T-helper 1 cell treated with Interleukin-12 subunit alpha and Interleukin-12 subunit beta and Interleukin-4 antibody, amounts not matched to agents 30 μg/mL and 1 μg/mL, for 36 hours (primary cell): ENCODE data around the gene ACOD1.

ENCODE experiments used
- H3K27ac Mint-ChIP-seq: one replicate; pipeline ENCODE4 v1.8.0; 2021; ENCODE audit warnings: mild to moderate bottlenecking, mixed read lengths
- H3K27me3 Mint-ChIP-seq: one replicate; pipeline ENCODE4 v1.8.0; 2021; ENCODE audit warnings: low read depth, mixed read lengths
- H3K36me3 Mint-ChIP-seq: one replicate; pipeline ENCODE4 v1.8.0; 2021; ENCODE audit warnings: low read depth, mixed read lengths
- H3K4me1 Mint-ChIP-seq: one replicate; pipeline ENCODE4 v1.8.0; 2021; ENCODE audit warnings: low read depth, mixed read lengths
- H3K4me3 Mint-ChIP-seq: one replicate; pipeline ENCODE4 v1.8.0; 2021; ENCODE audit warnings: mild to moderate bottlenecking, moderate library complexity, mixed read lengths
- H3K9me3 Mint-ChIP-seq: one replicate; pipeline ENCODE4 v1.8.0; 2021; ENCODE audit warnings: mixed read lengths

The ACOD1 gene

GRCh38 chr13:76967031-76967430, 18.7 kb downstream of the ACOD1 start:
- Mint-ChIP-seq H3K4me3 (no peak overlapping the region), H3K27me3 (peaks cover 16% of the 10 kb centered on the region), H3K36me3 (no peaks in the 10 kb centered on the region), H3K4me1 (no peaks in the 10 kb centered on the region), H3K9me3 (no peaks in the 10 kb centered on the region), H3K27ac (no peak overlapping the region)

GRCh38 chr13:76968041-76968440, 19.7 kb downstream of the ACOD1 start:
- H3K27me3 Mint-ChIP-seq, result peaks cover 24% of the 10 kb centered on the region
- H3K9me3 Mint-ChIP-seq, result no peaks in the 10 kb centered on the region
- no peak overlapping the region for H3K27ac Mint-ChIP-seq
- no peaks in the 10 kb centered on the region for H3K36me3 Mint-ChIP-seq
- H3K4me3 Mint-ChIP-seq, result no peak overlapping the region
- no peaks in the 10 kb centered on the region for H3K4me1 Mint-ChIP-seq

- no peak overlapping the region for H3K27ac Mint-ChIP-seq
- H3K9me3 Mint-ChIP-seq, result no peaks in the 10 kb centered on the region
- H3K27me3 Mint-ChIP-seq, result peaks cover 34% of the 10 kb centered on the region
- H3K4me3 Mint-ChIP-seq, result no peak overlapping the region
- no peaks in the 10 kb centered on the region for H3K4me1 Mint-ChIP-seq
- H3K36me3 Mint-ChIP-seq, result no peaks in the 10 kb centered on the region
Measured at GRCh38 chr13:76969488-76970365, 21.4 kb downstream of the ACOD1 start.

- Mint-ChIP-seq H3K36me3 (no peaks in the 10 kb centered on the region), H3K4me1 (no peaks in the 10 kb centered on the region), H3K27ac (no peak overlapping the region), H3K4me3 (no peak overlapping the region), H3K27me3 (peaks cover 34% of the 10 kb centered on the region), H3K9me3 (no peaks in the 10 kb centered on the region)
Measured at GRCh38 chr13:76971215-76971614, 22.9 kb downstream of the ACOD1 start.

- Mint-ChIP-seq H3K9me3 (no peaks in the 10 kb centered on the region), H3K27ac (no peak overlapping the region), H3K4me3 (no peak overlapping the region), H3K27me3 (peaks cover 43% of the 10 kb centered on the region), H3K4me1 (peaks cover 4% of the 10 kb centered on the region), H3K36me3 (no peaks in the 10 kb centered on the region)
Measured at GRCh38 chr13:76971851-76972829, 23.8 kb downstream of the ACOD1 start.

- no peaks in the 10 kb centered on the region for H3K9me3 Mint-ChIP-seq
- peaks cover 6% of the 10 kb centered on the region for H3K4me1 Mint-ChIP-seq
- no peak overlapping the region for H3K27ac Mint-ChIP-seq
- H3K36me3 Mint-ChIP-seq, result no peaks in the 10 kb centered on the region
- H3K4me3 Mint-ChIP-seq, result no peak overlapping the region
- H3K27me3 Mint-ChIP-seq, result peaks cover 49% of the 10 kb centered on the region
Measured at GRCh38 chr13:76973920-76974617, 25.8 kb downstream of the ACOD1 start.

GRCh38 chr13:76974618-76974975, 26.3 kb downstream of the ACOD1 start:
- no peak overlapping the region for H3K4me3 Mint-ChIP-seq
- peaks cover 6% of the 10 kb centered on the region for H3K4me1 Mint-ChIP-seq
- peaks cover 53% of the 10 kb centered on the region for H3K27me3 Mint-ChIP-seq
- no peak overlapping the region for H3K27ac Mint-ChIP-seq
- no peaks in the 10 kb centered on the region for H3K9me3 Mint-ChIP-seq
- no peaks in the 10 kb centered on the region for H3K36me3 Mint-ChIP-seq

- H3K4me1 Mint-ChIP-seq, result peaks cover 10% of the 10 kb centered on the region
- no peak overlapping the region for H3K27ac Mint-ChIP-seq
- no peaks in the 10 kb centered on the region for H3K36me3 Mint-ChIP-seq
- no peak overlapping the region for H3K4me3 Mint-ChIP-seq
- peaks cover 51% of the 10 kb centered on the region for H3K27me3 Mint-ChIP-seq
- no peaks in the 10 kb centered on the region for H3K9me3 Mint-ChIP-seq
Measured at GRCh38 chr13:76975863-76976262, 27.6 kb downstream of the ACOD1 start.

- no peaks in the 10 kb centered on the region for H3K9me3 Mint-ChIP-seq
- H3K36me3 Mint-ChIP-seq, result no peaks in the 10 kb centered on the region
- no peak overlapping the region for H3K4me3 Mint-ChIP-seq
- H3K27me3 Mint-ChIP-seq, result peaks cover 49% of the 10 kb centered on the region
- no peak overlapping the region for H3K27ac Mint-ChIP-seq
- H3K4me1 Mint-ChIP-seq, result peaks cover 10% of the 10 kb centered on the region
Measured at GRCh38 chr13:76976490-76976889, 28.2 kb downstream of the ACOD1 start.

- Mint-ChIP-seq H3K9me3 (no peaks in the 10 kb centered on the region), H3K4me1 (peaks cover 10% of the 10 kb centered on the region), H3K27ac (no peak overlapping the region), H3K27me3 (peaks cover 49% of the 10 kb centered on the region), H3K4me3 (no peak overlapping the region), H3K36me3 (no peaks in the 10 kb centered on the region)
Measured at GRCh38 chr13:76976929-76977328, 28.6 kb downstream of the ACOD1 start.

GRCh38 chr13:76980075-76980718, 31.9 kb downstream of the ACOD1 start:
- Mint-ChIP-seq H3K27ac (no peak overlapping the region), H3K4me1 (peaks cover 10% of the 10 kb centered on the region), H3K4me3 (peak overlapping the region; percentile 58), H3K9me3 (no peaks in the 10 kb centered on the region), H3K36me3 (no peaks in the 10 kb centered on the region), H3K27me3 (peaks cover 43% of the 10 kb centered on the region)

GRCh38 chr13:76982061-76982460, 33.8 kb downstream of the ACOD1 start:
- Mint-ChIP-seq H3K9me3 (no peaks in the 10 kb centered on the region), H3K27ac (no peak overlapping the region), H3K4me1 (peaks cover 6% of the 10 kb centered on the region), H3K27me3 (peaks cover 51% of the 10 kb centered on the region), H3K36me3 (no peaks in the 10 kb centered on the region), H3K4me3 (no peak overlapping the region)

GRCh38 chr13:76983676-76984075, 35.4 kb downstream of the ACOD1 start:
- peaks cover 55% of the 10 kb centered on the region for H3K27me3 Mint-ChIP-seq
- no peaks in the 10 kb centered on the region for H3K36me3 Mint-ChIP-seq
- no peak overlapping the region for H3K4me3 Mint-ChIP-seq
- no peak overlapping the region for H3K27ac Mint-ChIP-seq
- peaks cover 9% of the 10 kb centered on the region for H3K4me1 Mint-ChIP-seq
- no peaks in the 10 kb centered on the region for H3K9me3 Mint-ChIP-seq

GRCh38 chr13:76991432-76991795, 43.1 kb downstream of the ACOD1 start:
- peak overlapping the region; percentile 99 for H3K27ac Mint-ChIP-seq
- peaks cover 17% of the 10 kb centered on the region for H3K27me3 Mint-ChIP-seq
- H3K4me3 Mint-ChIP-seq, result peak overlapping the region; percentile 97
- H3K36me3 Mint-ChIP-seq, result peaks cover 14% of the 10 kb centered on the region
- H3K4me1 Mint-ChIP-seq, result peaks cover 32% of the 10 kb centered on the region
- H3K9me3 Mint-ChIP-seq, result no peaks in the 10 kb centered on the region
